ENCODE measurements around the gene STAT5B.

- TF ChIP-seq POLR2AphosphoS5 (IDR thresholded peaks at IDR 0.05; ENCODE audit: low read depth, low read length) (peak; percentile 4; the same call in 1 of the 2 replicates), REST (IDR thresholded peaks at IDR 0.05; ENCODE audit: insufficient read depth in 1 of 2, low read depth in 2 of 2, low read length in 1 of 2) (no peak), CTCF (IDR thresholded peaks at IDR 0.05) (peak; percentile 72), SIN3A (IDR thresholded peaks at IDR 0.05; ENCODE audit: borderline replicate concordance, insufficient read depth, low read depth, low read length) (no peak), TCF7L2 (IDR thresholded peaks at IDR 0.05; ENCODE audit: low read depth, low read length) (no peak)
These were observed 36.3 kb upstream of the STAT5B start for GRCh38 chr17:42312285-42313130.
